K562 (cell line): ENCODE measurements around the gene RGS6. TPM values are rescaled to one million over a fixed set of nuclear protein-coding genes. Genes with fewer than 3 reads are reported as not detected.
A peak's percentile ranks its signal among the peaks of the same experiment; 100 is the strongest.

ENCODE experiments used
- ATAC-seq: fragments of 200-7000 bp; cut with Tn5 transposase; 3 replicates; pipeline ENCODE4 v1.9.1; 2020; ENCODE audit warnings: moderate library complexity
- BruUV-seq: library from RNA; stranded (reverse); fragments of 400-500 nt; replicated peaks from 2 replicates; lab custom pipeline; 2021; lab: Mats Ljungman, UMichigan
- CTCF ChIA-PET: fragments of 300-600 bp; formaldehyde crosslinking; extraction: SDS; loops from one replicate; lab custom pipeline; 2021; ENCODE audit warnings: low intra/inter-chr PET ratio; lab: Yijun Ruan, JAX
- POLR2A ChIA-PET: fragments of 300-600, 350-650 bp; sonication (Branson Sonifier 250); formaldehyde crosslinking; extraction: SDS; loops from one replicate; lab custom pipeline; 2021; ENCODE audit warnings: antibody characterized with exemption, inconsistent platforms; lab: Yijun Ruan, JAX
- DNase-seq, 4 experiments: peaks; one replicate each; pipeline versions ENCODE4 v3.0.0 to v3.0.0-alpha.2; 2011 to 2018; ENCODE audit warnings: low spot score in 3 of 4, mixed read lengths in 3 of 4; ENCODE audit errors: extremely low read depth in 1 of 4
- FAIRE-seq: peaks from 2 replicates; lab custom pipeline; 2011; peaks lifted over from hg19 to GRCh38; lab: Jason Lieb, UNC
- H2AFZ ChIP-seq: 2 replicates; pipeline ENCODE4 v1.6.0; 2011; ENCODE audit warnings: low read depth, low read length, control low read depth, inconsistent platforms
- H3K27ac ChIP-seq: fragments of 200-600 bp; 3 replicates; pipeline ENCODE4 v1.8.0; 2011; ENCODE audit warnings: low read depth, mild to moderate bottlenecking, control low read depth, inconsistent platforms, low read length, moderate library complexity, mixed read lengths; ENCODE audit errors: extremely low read depth
- H3K27me3 ChIP-seq, 2 experiments: fragments of 300-600 bp in 1 of 2; 2 replicates in 1 of 2; 3 replicates in 1 of 2; pipeline versions ENCODE4 v1.6.0 to v1.8.0; 2011; ENCODE audit warnings: inconsistent platforms in 2 of 2, low read length in 2 of 2, mild to moderate bottlenecking in 1 of 2, mixed read lengths in 1 of 2, moderate library complexity in 1 of 2; ENCODE audit not compliant: control insufficient read depth in 2 of 2, insufficient read depth in 2 of 2
- H3K36me3 ChIP-seq: fragments of 300-600 bp; 3 replicates; pipeline ENCODE4 v1.8.0; 2011; ENCODE audit warnings: mild to moderate bottlenecking, low read length, inconsistent platforms; ENCODE audit not compliant: control insufficient read depth, insufficient read depth
- H3K4me1 ChIP-seq, 2 experiments: fragments of 200-600 bp in 1 of 2; replicated peaks in 1 of 2; 2 replicates in 1 of 2; 3 replicates in 1 of 2; pipeline versions ENCODE4 v1.5.1 to v1.8.0; 2011; ENCODE audit warnings: inconsistent platforms in 2 of 2, low read length in 2 of 2, mild to moderate bottlenecking in 1 of 2, mixed read lengths in 1 of 2, moderate library complexity in 1 of 2; ENCODE audit not compliant: control insufficient read depth in 2 of 2, insufficient read depth in 2 of 2
- H3K4me2 ChIP-seq: 2 replicates; pipeline ENCODE4 v1.6.1; 2011; ENCODE audit warnings: low read length, control low read depth, inconsistent platforms, mixed read lengths; ENCODE audit not compliant: insufficient read depth
- H3K4me3 ChIP-seq: fragments of 200-600 bp; sonication (generic), shearing (Covaris generic); 2 replicates; pipeline ENCODE4 v1.5.1; 2016; ENCODE audit warnings: control low read depth, inconsistent platforms
- H3K79me2 ChIP-seq: fragments of 200-600 bp; 3 replicates; pipeline ENCODE4 v1.8.0; 2011; ENCODE audit warnings: low read length, inconsistent platforms; ENCODE audit not compliant: control insufficient read depth, insufficient read depth
- H3K9ac ChIP-seq, 2 experiments: 2 replicates each; pipeline versions ENCODE4 v1.6.0 to v1.6.1; 2011; ENCODE audit warnings: low read depth in 2 of 2, low read length in 2 of 2, control low read depth in 1 of 2, inconsistent platforms in 1 of 2, mild to moderate bottlenecking in 1 of 2, mixed read lengths in 1 of 2; ENCODE audit not compliant: insufficient read depth in 1 of 2
- H3K9me1 ChIP-seq: one replicate; pipeline ENCODE4 v1.6.0; 2011; ENCODE audit warnings: inconsistent platforms, mild to moderate bottlenecking, low read length, moderate library complexity; ENCODE audit not compliant: control insufficient read depth, insufficient read depth
- H3K9me3 ChIP-seq: replicated peaks from 2 replicates; pipeline ENCODE4 v1.5.1; 2011; ENCODE audit warnings: low read depth, low read length, inconsistent platforms; ENCODE audit not compliant: control insufficient read depth, insufficient read depth
- H4K20me1 ChIP-seq: replicated peaks from 2 replicates; pipeline ENCODE4 v1.6.1; 2011; ENCODE audit warnings: low read length, inconsistent platforms, mixed read lengths; ENCODE audit not compliant: control insufficient read depth, insufficient read depth
- BDP1 ChIP-seq: IDR thresholded peaks from 3 replicates; pipeline ENCODE4 v1.6.1; 2011; ENCODE audit not compliant: insufficient read length, insufficient read depth
- CGGBP1 ChIP-seq: fragments of 250-450 bp; sonication (Bioruptor Pico); IDR thresholded peaks from 2 replicates; pipeline ENCODE4 v1.9.0; 2021; ENCODE audit warnings: mild to moderate bottlenecking
- FOSL1 ChIP-seq: fragments of 200-800 bp; sonication (Bioruptor generic); conservative IDR thresholded peaks from 2 replicates; pipeline ENCODE4 v1.6.1; 2016; ENCODE audit warnings: missing genetic modification characterization, missing compliant biosample characterization
- HINFP ChIP-seq: fragments of 450-650 bp; conservative IDR thresholded peaks from 2 replicates; pipeline ENCODE4 v1.6.1; 2016; ENCODE audit warnings: missing genetic modification characterization, low read depth, mild to moderate bottlenecking, control low read depth, missing compliant biosample characterization
- HMG20A ChIP-seq: fragments of 450-650 bp; formaldehyde crosslinking; conservative IDR thresholded peaks from 2 replicates; pipeline ENCODE4 v1.4.0; 2020; ENCODE audit warnings: mild to moderate bottlenecking, mixed read lengths
- JUND ChIP-seq, 2 experiments: IDR thresholded peaks; 2 replicates in 1 of 2; 3 replicates in 1 of 2; pipeline ENCODE4 v1.6.1; 2011; ENCODE audit warnings: borderline replicate concordance in 2 of 2, low read depth in 2 of 2, low read length in 2 of 2, improper control_type of control experiment in 1 of 2, missing biosample characterization in 1 of 2, missing genetic modification characterization in 1 of 2, missing genetic modification reagents in 1 of 2
- LEF1 ChIP-seq: fragments of 450-650 bp; IDR thresholded peaks from 2 replicates; pipeline ENCODE4 v1.6.1; 2016; ENCODE audit warnings: mild to moderate bottlenecking
- MCM2 ChIP-seq: fragments of 450-650 bp; IDR thresholded peaks from 2 replicates; pipeline ENCODE4 v1.6.1; 2017; ENCODE audit warnings: low read depth, mild to moderate bottlenecking
- MTA3 ChIP-seq: fragments of 450-650 bp; formaldehyde crosslinking; IDR thresholded peaks from 2 replicates; pipeline ENCODE4 v1.6.1; 2017; ENCODE audit warnings: mild to moderate bottlenecking, borderline replicate concordance
- MYNN ChIP-seq, 2 experiments: sonication (generic); formaldehyde crosslinking in 1 of 2; IDR thresholded peaks; 2 replicates each; pipeline versions ENCODE4 v1.5.0 to v1.6.1; 2016 to 2020; ENCODE audit warnings: antibody characterized with exemption in 1 of 2, missing genetic modification reagents in 1 of 2
- NFIX ChIP-seq: fragments of 250-450 bp; sonication (Bioruptor Pico); IDR thresholded peaks from 2 replicates; pipeline ENCODE4 v1.4.0; 2020; ENCODE audit warnings: low read depth, mild to moderate bottlenecking, moderate library complexity
- XRCC4 ChIP-seq: IDR thresholded peaks from one replicate; pipeline ENCODE4 v1.6.1; 2011; ENCODE audit not compliant: insufficient read depth, insufficient read length; ENCODE audit errors: extremely low read depth
- ZC3H8 ChIP-seq: fragments of 450-650 bp; IDR thresholded peaks from 2 replicates; pipeline ENCODE4 v1.6.1; 2017
- ZNF444 ChIP-seq: fragments of 250-450 bp; sonication (Bioruptor Pico); IDR thresholded peaks from 2 replicates; pipeline ENCODE4 v1.4.0; 2020; ENCODE audit warnings: mild to moderate bottlenecking, moderate library complexity
- WGBS: fragments of 100-300 bp; shearing (Covaris generic); methylation state at CpG from one replicate; pipeline ENCODE4 v1.1.6; 2016; ENCODE audit warnings: low coverage, mixed read lengths; ENCODE audit not compliant: insufficient coverage; ENCODE audit errors: missing lambda C conversion rate; 5-methylcytosine and 5-hydroxymethylcytosine counted together
- in situ Hi-C: fragments of 300-500 bp; cut with MboI; formaldehyde crosslinking; loops from 4 replicates; pipeline ENCODE4 v1.15.0; 2018; ENCODE audit warnings: inconsistent platforms, mixed read lengths
- intact Hi-C: fragments of 100-400 bp; cut with micrococcal nuclease; formaldehyde crosslinking; loops from 2 replicates; pipeline ENCODE4 v1.14.2; 2022
- polyA plus RNA-seq, 8 experiments: library from polyadenylated mRNA; depleted of rRNA in 4 of 8; stranded (reverse) in 5 of 8; unstranded in 3 of 8; fragments of >200 nt; fragmentation: Nextera tagmentation in 2 of 8; fragmentation: Illumina TruSeq in 1 of 8; extraction: Ambion mirVana in 2 of 8; extraction: Trizol in 1 of 8; gene quantifications; 2 replicates each; pipeline versions ENCODE4 v1.2.1 to v1.2.3, GENCODE V29; 2011 to 2014; ENCODE audit warnings: inconsistent platforms in 1 of 8, missing spikeins in 1 of 8
- total RNA-seq, 7 experiments: library from RNA; depleted of rRNA in 6 of 7; stranded (reverse); fragments of >200 nt in 6 of 7; fragmentation: Illumina TruSeq in 2 of 7; extraction: Trizol in 2 of 7; gene quantifications; 2 replicates each; pipeline versions ENCODE4 v1.2.1 to v1.2.3, GENCODE V29; 2011 to 2021; ENCODE audit warnings: low replicate concordance in 1 of 7

Gene RGS6
- total and polyA plus RNA-seq, 9 of the 15 experiments (the other 6 are each of a cell fraction or from before 2014, with no cell fraction given), result not detected

- TF ChIP-seq ZNF444 (CRISPR knock-in tag) (no peak), HINFP (tag) (no peak), ZC3H8 (no peak), MYNN (IDR thresholded peaks at IDR 0.05) (no peak), MYNN (CRISPR knock-in tag; IDR thresholded peaks at IDR 0.05) (no peak), MCM2 (no peak)
Measured at GRCh38 chr14:72462056-72462455, 529.8 kb downstream of the RGS6 start (continued).

GRCh38 chr14:72463291-72463866, 531.1 kb downstream of the RGS6 start:
- CTCF ChIA-PET, result no interaction called here
- FAIRE-seq (no peak), ATAC-seq (no peak), DNase-seq (no peak)
- Histone ChIP-seq H3K4me2 (no peak overlapping the region), H3K9me1 (no peaks in the 10 kb centered on the region), H3K36me3 (no peaks in the 10 kb centered on the region), H2AFZ (no peak overlapping the region), H3K9me3 (0 out of 2 replicates have a peak, but pooled peaks cover 2% of the 10 kb centered on the region), H4K20me1 (no peaks in the 10 kb centered on the region; the same call in 1 of the 2 replicates), H3K27ac (no peak overlapping the region), H3K79me2 (no peaks in the 10 kb centered on the region), H3K4me1 (no peaks in the 10 kb centered on the region), H3K4me3 (no peak overlapping the region), H3K27me3 (no peaks in the 10 kb centered on the region), H3K9ac (no peak overlapping the region)
- TF ChIP-seq BDP1, result no peak
- no peak for TF ChIP-seq NFIX (CRISPR knock-in tag)
- no peak for TF ChIP-seq CGGBP1 (CRISPR knock-in tag)
- no peak for TF ChIP-seq LEF1
- no peak for TF ChIP-seq XRCC4
- TF ChIP-seq HMG20A, result no peak
- TF ChIP-seq FOSL1 (tag), result peak; percentile 80
- no peak for TF ChIP-seq MTA3
- TF ChIP-seq JUND (IDR thresholded peaks at IDR 0.05; ENCODE audit: borderline replicate concordance, low read depth, low read length), result peak; percentile 17; the same call in 1 of the 2 replicates
- no peak for TF ChIP-seq JUND (tag; IDR thresholded peaks at IDR 0.05; ENCODE audit: borderline replicate concordance, low read depth, low read length)
- intact Hi-C loops (no loop called here), in situ Hi-C loops (no loop called here)
- POLR2A ChIA-PET, result no interaction called here
- BruUV-seq, result no TSS peak
- 3% methylated on average over 5 of the region's 5 CpGs for WGBS
